ENCODE measurements around the gene KLHL18. TPM values are rescaled to one million over a fixed set of nuclear protein-coding genes. Genes with fewer than 3 reads are reported as not detected.

The KLHL18 gene
- total and polyA plus RNA-seq, 5 donors, result 25.3 to 67.2 (median 33.8) TPM

- DNase-seq (no peak), ATAC-seq (no peak)
- WGBS, result 12% methylated on average over 23 of the region's 23 CpGs
- Histone ChIP-seq H3K27ac (ENCODE audit: low read length) (peak overlapping the region; percentile 62), H3K4me3 (ENCODE audit: low read length) (peak overlapping the region; percentile 68), H3K4me1 (ENCODE audit: control insufficient read depth, insufficient read depth, low read length) (no peaks in the 10 kb centered on the region), H3K9me3 (ENCODE audit: control insufficient read depth, low read length) (no peaks in the 10 kb centered on the region), H3K27me3 (ENCODE audit: control insufficient read depth, insufficient read depth) (no peaks in the 10 kb centered on the region)
- intact Hi-C loops (cut with DNase I), result no loop called here
Observed at GRCh38 chr3:47380026-47380600, 97.4 kb downstream of the KLHL18 start.

GRCh38 chr3:47380601-47381316 lies 98.0 kb downstream of the KLHL18 start, which contains the start of gene PTPN23:
PTPN23 (plus strand) TSS chr3:47381021; CDS start chr3:47381097, 76 bp downstream.
- Histone ChIP-seq H3K27ac (ENCODE audit: low read length) (peak within 1 kb of the TSS; percentile 69), H3K4me1 (ENCODE audit: control insufficient read depth, insufficient read depth, low read length) (peaks cover 2% of the 10 kb centered on the region), H3K9me3 (ENCODE audit: control insufficient read depth, low read length) (no peaks in the 10 kb centered on the region), H3K27me3 (ENCODE audit: control insufficient read depth, insufficient read depth) (no peaks in the 10 kb centered on the region), H3K4me3 (ENCODE audit: low read length) (peak within 1 kb of the TSS; percentile 71)
- under 1% methylated on average over 61 of the region's 61 CpGs for WGBS
- DNase-seq (peak; percentile 99 to 100 (median 99)), ATAC-seq (peak; percentile 93 to 95)
- intact Hi-C loops (cut with DNase I), result no loop called here

- Histone ChIP-seq H3K4me1 (ENCODE audit: control insufficient read depth, insufficient read depth, low read length) (peaks cover 2% of the 10 kb centered on the region), H3K9me3 (ENCODE audit: control insufficient read depth, low read length) (no peaks in the 10 kb centered on the region), H3K4me3 (ENCODE audit: low read length) (peak overlapping the region; percentile 71), H3K27ac (ENCODE audit: low read length) (peak overlapping the region; percentile 69), H3K27me3 (ENCODE audit: control insufficient read depth, insufficient read depth) (no peaks in the 10 kb centered on the region)
- ATAC-seq (peak; percentile 89 to 91), DNase-seq (peak; percentile 90 to 94 (median 94))
- intact Hi-C loops (cut with DNase I), result no loop called here
- WGBS, result 6% methylated on average over 44 of the region's 44 CpGs
Observed at GRCh38 chr3:47381317-47382157, 98.8 kb downstream of the KLHL18 start.

DNA sequence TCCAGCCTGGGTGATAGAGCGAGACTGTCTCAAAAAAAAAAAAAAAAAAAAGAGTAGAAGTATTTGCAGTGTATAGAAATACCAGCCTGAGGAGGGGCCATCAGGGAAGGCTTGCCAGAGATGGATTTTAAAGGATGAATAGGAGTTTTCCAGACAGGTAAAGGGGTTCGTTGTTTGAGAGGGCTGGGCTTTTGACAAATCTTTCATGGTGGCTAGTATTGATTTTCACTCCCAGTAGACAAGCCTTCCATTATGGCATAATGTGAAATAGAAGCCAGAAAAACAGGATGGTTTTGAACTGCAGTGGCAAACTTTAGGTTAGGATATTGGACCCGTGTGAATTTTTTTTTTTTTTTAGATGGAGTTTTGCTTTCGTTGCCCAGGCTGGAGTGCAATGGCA lies 101.7 kb downstream of the KLHL18 start:
- ATAC-seq (no peak), DNase-seq (no peak)
- Histone ChIP-seq H3K4me1 (ENCODE audit: control insufficient read depth, insufficient read depth, low read length) (peaks cover 2% of the 10 kb centered on the region), H3K9me3 (ENCODE audit: control insufficient read depth, low read length) (no peaks in the 10 kb centered on the region), H3K27ac (ENCODE audit: low read length) (no peak overlapping the region), H3K4me3 (ENCODE audit: low read length) (no peak overlapping the region), H3K27me3 (ENCODE audit: control insufficient read depth, insufficient read depth) (no peaks in the 10 kb centered on the region)
- intact Hi-C loops (cut with DNase I), result no loop called here
- 86% methylated on average over 4 of the region's 4 CpGs for WGBS

GRCh38 chr3:47385007-47385406 lies 102.3 kb downstream of the KLHL18 start:
- Histone ChIP-seq H3K27me3 (ENCODE audit: control insufficient read depth, insufficient read depth) (no peaks in the 10 kb centered on the region), H3K4me1 (ENCODE audit: control insufficient read depth, insufficient read depth, low read length) (peaks cover 2% of the 10 kb centered on the region), H3K27ac (ENCODE audit: low read length) (no peak overlapping the region), H3K4me3 (ENCODE audit: low read length) (no peak overlapping the region), H3K9me3 (ENCODE audit: control insufficient read depth, low read length) (no peaks in the 10 kb centered on the region)
- ATAC-seq (no peak), DNase-seq (no peak)
- intact Hi-C loops (cut with DNase I), result no loop called here
- WGBS, result 84% methylated on average over 4 of the region's 4 CpGs

- Histone ChIP-seq H3K9me3 (ENCODE audit: control insufficient read depth, low read length) (no peaks in the 10 kb centered on the region), H3K4me3 (ENCODE audit: low read length) (no peak overlapping the region), H3K27me3 (ENCODE audit: control insufficient read depth, insufficient read depth) (no peaks in the 10 kb centered on the region), H3K4me1 (ENCODE audit: control insufficient read depth, insufficient read depth, low read length) (peaks cover 2% of the 10 kb centered on the region), H3K27ac (ENCODE audit: low read length) (no peak overlapping the region)
- 78% methylated on average over 2 of the region's 2 CpGs for WGBS
- intact Hi-C loops (cut with DNase I), result no loop called here
- DNase-seq (no peak), ATAC-seq (no peak)
Observed at GRCh38 chr3:47385796-47386195, 103.1 kb downstream of the KLHL18 start.

DNA sequence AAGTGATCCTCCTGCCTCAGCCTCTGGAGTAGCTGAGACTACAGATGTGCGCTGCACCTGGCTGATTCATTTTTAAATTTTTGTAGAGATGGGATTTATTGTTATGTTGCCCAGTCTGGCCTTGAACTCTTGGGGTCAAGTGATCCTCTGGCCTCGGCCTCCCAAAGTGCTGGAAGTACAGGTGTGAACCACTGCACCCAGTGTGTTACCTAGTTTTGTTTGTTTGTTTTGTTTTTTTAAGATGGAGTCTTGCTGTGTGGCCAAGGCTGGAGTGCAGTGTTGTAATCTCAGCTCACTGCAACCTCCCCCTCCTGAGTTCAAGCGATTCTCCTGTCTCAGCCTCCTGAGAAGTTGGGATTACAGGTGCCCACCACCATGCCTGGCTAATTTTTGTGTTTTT lies 110.2 kb downstream of the KLHL18 start:
- no peak for DNase-seq

DNA sequence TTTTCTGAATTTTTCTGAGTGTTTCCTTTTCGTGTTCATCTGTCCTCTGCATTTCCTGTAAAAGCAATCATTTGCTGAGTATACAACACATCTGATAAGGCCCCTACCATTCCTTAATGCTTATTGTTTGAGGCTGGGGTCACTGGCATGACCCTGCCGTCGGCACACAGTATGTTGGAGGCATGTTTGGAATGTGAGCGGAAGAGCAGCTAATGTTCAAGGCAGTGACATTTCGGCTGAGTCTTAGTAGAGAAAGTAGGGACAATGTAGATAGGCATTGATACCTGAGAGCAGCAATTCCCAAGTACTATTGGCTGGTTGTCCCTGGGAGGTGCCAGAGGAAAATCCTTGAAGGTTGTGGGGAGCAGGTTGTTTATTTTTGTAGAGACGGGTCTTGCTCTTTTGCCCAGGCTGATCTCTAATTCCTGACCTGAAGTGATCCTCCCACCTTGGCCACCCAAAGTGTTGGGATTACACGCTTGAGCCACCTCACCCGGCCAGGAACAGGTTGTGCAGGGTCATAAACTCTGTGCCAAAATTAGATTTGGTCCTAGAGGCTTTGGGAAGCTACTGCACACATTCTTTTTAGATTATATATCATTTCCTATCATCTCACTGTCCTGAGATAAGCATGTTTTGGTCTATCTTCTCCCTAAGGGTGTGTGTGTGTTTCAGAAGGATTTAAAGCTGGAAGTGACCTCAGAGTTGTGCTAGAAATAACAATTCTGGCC lies 111.6 kb downstream of the KLHL18 start:
- Histone ChIP-seq H3K27ac (ENCODE audit: low read length) (peak overlapping the region; percentile 81), H3K9me3 (ENCODE audit: control insufficient read depth, low read length) (no peaks in the 10 kb centered on the region), H3K27me3 (ENCODE audit: control insufficient read depth, insufficient read depth) (no peaks in the 10 kb centered on the region), H3K4me3 (ENCODE audit: low read length) (no peak overlapping the region), H3K4me1 (ENCODE audit: control insufficient read depth, insufficient read depth, low read length) (peaks cover 18% of the 10 kb centered on the region)
- ATAC-seq, result peak; percentile 29 to 39
- DNase-seq, result no peak
- intact Hi-C loops (cut with DNase I), result no loop called here
- WGBS, result 40% methylated on average over 8 of the region's 8 CpGs

More for the DNA sequence above, 110.2 kb downstream of the KLHL18 start:
- Histone ChIP-seq H3K9me3 (ENCODE audit: control insufficient read depth, low read length) (no peaks in the 10 kb centered on the region), H3K4me3 (ENCODE audit: low read length) (no peak overlapping the region), H3K4me1 (ENCODE audit: control insufficient read depth, insufficient read depth, low read length) (peaks cover 18% of the 10 kb centered on the region), H3K27me3 (ENCODE audit: control insufficient read depth, insufficient read depth) (no peaks in the 10 kb centered on the region), H3K27ac (ENCODE audit: low read length) (no peak overlapping the region)
- intact Hi-C loops (cut with DNase I), result no loop called here
- no peak for ATAC-seq
- 97% methylated on average over 3 of the region's 3 CpGs for WGBS

DNA sequence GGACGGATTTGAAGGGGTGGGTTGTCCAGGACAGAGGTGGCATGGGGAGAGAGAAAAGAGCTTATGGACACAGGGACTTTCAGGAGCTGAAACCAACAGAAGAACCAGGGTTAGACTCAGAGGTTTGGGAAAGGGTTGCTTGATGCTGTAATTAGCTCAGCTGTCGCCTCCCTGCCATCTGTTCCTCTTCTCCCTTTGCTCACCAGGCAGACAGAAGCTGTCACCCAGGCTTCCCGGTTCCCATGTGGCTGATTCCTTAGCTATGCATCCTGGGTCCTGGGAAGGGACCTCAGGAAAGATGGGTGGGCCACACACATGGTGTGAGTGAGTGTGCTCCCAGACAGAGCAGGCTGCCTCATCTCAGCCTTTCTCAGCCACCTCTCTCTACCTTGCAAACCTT lies 112.1 kb downstream of the KLHL18 start:
- ATAC-seq (peak; percentile 15 to 38), DNase-seq (no peak)
- intact Hi-C loops (cut with DNase I), result no loop called here
- peak overlapping the region; percentile 75 for H3K27ac ChIP-seq (ENCODE audit: low read length)
- no peak overlapping the region for H3K4me3 ChIP-seq (ENCODE audit: low read length)
- H3K9me3 ChIP-seq (ENCODE audit: control insufficient read depth, low read length), result no peaks in the 10 kb centered on the region
- no peaks in the 10 kb centered on the region for H3K27me3 ChIP-seq (ENCODE audit: control insufficient read depth, insufficient read depth)
- 34% methylated on average over 3 of the region's 3 CpGs for WGBS
- H3K4me1 ChIP-seq (ENCODE audit: control insufficient read depth, insufficient read depth, low read length), result peaks cover 18% of the 10 kb centered on the region
